ENCODE results near the gene NUAK2. TPM values are rescaled to one million over a fixed set of nuclear protein-coding genes. Genes with fewer than 3 reads are reported as not detected.

Gene NUAK2
- total and polyA plus RNA-seq, 2 of the 8 experiments (the other 6 are each of a cell fraction or from before 2014, with no cell fraction given), result 9.4 to 12.9 TPM

- no peak for TF ChIP-seq NANOG (IDR thresholded peaks at IDR 0.05; ENCODE audit: insufficient read depth, low read depth, low read length, poor library complexity, severe bottlenecking)
- no peak for TF ChIP-seq CTCF (IDR thresholded peaks at IDR 0.05; ENCODE audit: control extremely low read depth in 1 of 3, insufficient read depth in 1 of 3, low read depth in 1 of 3, low read length in 3 of 3)
Observed at GRCh38 chr1:205312866-205313562, 8.5 kb downstream of the NUAK2 start (continued).
